MM.1S (cell line): ENCODE measurements around the gene DAB1.

Experiments used
- CTCF ChIP-seq: fragments of 300-600 bp; sonication (generic); IDR thresholded peaks from 2 replicates; pipeline ENCODE4 v1.5.1; 2016; ENCODE audit warnings: antibody characterized with exemption, low read length, mixed read lengths
- EZH2 ChIP-seq: fragments of 300-600 bp; sonication (generic); optimal IDR thresholded peaks from 2 replicates; pipeline ENCODE3; 2017; ENCODE audit warnings: low read depth, mild to moderate bottlenecking, antibody characterized with exemption, low read length, mixed read lengths

DNA sequence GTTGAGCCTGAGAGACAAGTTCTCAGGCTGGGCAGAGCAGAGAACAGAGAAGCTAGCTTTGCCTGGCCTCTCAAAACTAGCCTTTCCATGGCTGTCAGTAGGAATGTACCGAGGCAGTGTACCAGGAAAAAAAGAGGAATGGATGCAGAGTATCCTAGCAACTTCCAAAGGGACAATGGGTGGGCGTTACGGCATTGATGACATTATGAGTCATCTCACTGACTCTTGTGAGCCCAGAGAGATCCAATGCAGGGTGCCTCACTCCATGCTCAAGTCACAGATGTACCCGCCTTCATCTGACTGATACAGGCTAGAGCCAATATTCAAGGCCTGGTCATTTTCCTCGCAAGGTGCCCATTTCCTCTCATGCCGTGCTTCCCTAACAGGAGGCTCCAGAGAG lies 406.7 kb downstream of the DAB1 start:
- TF ChIP-seq CTCF (no peak), EZH2 (no peak)
